GM21528 (cell line): Measurements from ENCODE around the gene TSHZ3.

Experiments used
- ATAC-seq: cut with Tn5 transposase; IDR thresholded peaks from one replicate; pipeline ENCODE4 v1.9.1; 2021; ENCODE audit warnings: mild to moderate bottlenecking, moderate library complexity; ENCODE audit not compliant: unreplicated experiment, low FRiP score

Gene TSHZ3

GRCh38 chr19:31253526-31254179, 95.6 kb downstream of the TSHZ3 start:
- ATAC-seq, result no peak

DNA sequence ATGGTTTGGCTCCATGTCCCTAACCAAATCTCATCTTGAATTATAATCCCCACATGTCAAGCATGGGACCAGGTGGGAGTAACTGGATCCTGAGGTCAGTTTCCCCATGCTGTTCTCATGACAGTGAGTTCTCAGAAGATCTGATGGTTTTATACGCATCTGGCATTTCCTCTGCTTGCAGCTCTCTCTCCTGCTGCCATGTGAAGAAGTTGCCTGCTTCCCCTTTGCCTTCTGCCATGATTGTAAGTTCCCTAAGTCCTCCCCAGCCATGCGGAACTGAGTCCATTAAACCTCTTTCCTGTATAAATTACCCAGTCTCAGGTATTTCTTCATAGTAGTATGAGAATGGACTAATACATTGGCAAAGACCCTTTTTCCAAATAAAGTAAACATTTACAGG, 96.8 kb downstream of the TSHZ3 start:
- no peak for ATAC-seq

DNA sequence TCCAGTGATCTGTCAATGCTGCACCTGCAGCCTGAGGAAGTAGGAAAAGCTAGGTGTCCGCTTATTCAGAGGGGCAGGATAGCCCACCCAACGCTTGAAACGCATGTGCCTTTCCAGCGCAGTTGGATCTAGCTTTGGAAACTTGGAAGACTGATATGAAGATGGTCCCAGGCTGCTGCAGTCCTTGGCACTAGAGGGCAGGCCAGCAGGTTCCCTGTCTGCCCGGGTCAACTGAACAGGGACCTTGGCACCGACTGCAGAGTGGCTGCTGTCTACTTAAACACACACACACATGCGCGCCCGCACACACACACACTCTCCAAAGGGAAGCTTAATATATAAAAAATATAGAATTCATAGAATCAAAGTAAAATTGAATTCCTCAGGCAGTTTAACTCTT, 100.0 kb downstream of the TSHZ3 start:
- ATAC-seq, result no peak

- no peak for ATAC-seq
These were observed 113.4 kb downstream of the TSHZ3 start for GRCh38 chr19:31235806-31236205.

DNA sequence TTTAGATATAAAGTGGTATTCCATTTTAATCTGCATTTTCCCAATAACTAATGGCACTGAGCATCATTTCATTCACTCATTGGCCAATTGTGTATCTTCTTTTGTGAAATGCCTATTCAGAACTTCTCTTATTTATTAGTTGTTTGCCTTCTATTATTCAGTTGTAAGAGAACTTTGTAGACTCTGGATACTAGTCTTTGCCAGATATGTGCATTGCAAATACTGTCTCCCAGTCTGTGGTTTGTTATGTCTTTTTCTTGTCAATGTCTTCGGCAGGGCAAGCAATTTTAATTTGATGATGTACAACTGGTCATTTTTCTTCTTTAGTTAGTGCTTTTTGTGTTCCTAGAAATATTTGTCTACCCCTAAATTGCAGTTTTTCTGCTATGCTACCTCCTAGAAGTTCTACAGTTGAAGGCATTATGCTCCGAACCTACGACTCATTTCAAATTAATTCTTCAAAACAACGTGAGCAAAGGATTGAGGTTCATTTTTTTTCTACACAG, 115.9 kb downstream of the TSHZ3 start:
- ATAC-seq, result no peak

DNA sequence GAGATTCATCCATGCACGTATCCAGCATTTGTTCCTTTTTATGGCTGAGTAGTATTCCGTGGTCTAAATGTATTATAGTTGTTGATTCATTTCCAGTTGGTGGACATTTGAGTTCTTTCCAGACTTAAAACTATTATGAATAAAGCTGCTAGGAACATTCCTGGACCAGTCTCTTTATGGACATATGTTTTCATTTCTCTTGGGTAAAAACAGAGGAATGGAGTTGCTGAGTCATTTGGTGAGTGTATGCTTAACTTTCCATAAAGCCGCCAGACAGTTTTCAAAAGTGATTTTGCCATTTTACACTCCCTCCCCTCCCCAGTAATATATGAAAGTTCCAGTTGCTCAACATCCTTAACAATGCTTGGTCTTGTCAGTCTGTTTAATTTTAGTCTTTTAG, 116.4 kb downstream of the TSHZ3 start:
- no peak for ATAC-seq

DNA sequence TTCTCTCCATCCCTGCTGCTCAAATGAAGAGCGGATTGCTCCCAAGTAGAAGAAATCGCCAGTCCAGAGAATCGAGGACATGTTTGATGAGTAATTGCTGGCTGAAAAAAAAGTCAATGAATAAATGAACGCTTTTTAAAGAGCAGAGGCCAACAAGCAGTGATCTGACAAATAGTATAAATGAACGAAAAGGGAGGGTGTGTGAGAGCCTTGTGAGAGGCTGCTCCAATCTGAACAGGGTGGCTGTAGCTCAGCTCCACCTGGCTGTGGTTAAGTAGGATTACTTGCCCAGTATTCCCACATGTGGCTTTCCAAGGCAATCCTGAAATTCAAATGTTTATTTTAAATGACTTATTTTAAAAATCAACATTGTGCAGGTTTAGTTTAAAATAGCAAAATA, 117.1 kb downstream of the TSHZ3 start:
- no peak for ATAC-seq

GRCh38 chr19:31231237-31231636, 118.0 kb downstream of the TSHZ3 start:
- ATAC-seq, result no peak

DNA sequence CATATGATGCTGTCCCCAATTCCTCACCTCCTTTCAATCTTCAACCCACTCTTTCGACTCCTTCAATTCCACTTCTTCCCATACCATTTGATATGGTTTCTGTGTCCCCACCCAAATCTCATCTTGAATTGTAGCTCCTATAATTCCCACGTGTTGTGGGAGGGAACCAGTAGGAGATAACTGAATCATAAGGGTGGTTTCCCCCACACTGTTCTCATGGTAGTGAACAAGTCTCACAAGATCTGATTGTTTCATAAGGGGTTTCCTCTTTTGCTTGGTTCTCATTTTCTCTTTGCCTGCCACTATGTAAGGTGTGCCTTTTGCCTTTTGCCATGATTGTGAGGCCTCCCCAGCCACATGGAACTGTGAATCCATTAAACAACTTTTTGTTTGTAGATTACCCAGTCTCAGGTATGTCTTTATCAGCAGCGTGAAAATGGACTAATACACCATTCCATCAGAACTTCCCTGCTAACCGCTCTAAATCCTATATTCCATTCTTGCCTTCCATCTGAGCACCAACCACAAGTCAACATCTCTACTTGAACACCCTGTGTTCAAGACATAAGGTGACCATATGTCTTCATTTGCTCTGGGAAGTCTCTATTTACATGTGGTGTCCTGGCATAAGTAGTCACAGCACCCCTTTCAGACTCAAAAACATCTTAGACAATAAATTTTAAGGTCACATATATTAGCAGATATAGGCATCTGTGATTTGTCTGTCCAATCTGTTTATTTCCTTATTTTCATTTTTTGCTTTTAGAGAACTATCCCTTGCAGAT, 122.9 kb downstream of the TSHZ3 start:
- no peak for ATAC-seq
